A673 (cell line): ENCODE measurements around the gene DNAJA4. TPM values are rescaled to one million over a fixed set of nuclear protein-coding genes. Genes with fewer than 3 reads are reported as not detected.
A peak's percentile ranks its signal among the peaks of the same experiment; 100 is the strongest.

Source experiments
- Bru-seq: library from RNA; stranded (reverse); fragments of 400-500 nt; gene quantifications from one replicate; lab custom pipeline; 2021; lab: Mats Ljungman, UMichigan
- BruChase-seq, 2 experiments: library from RNA; stranded (reverse); fragments of 400-500 nt; gene quantifications; one replicate each; lab custom pipeline; 2021; lab: Mats Ljungman, UMichigan
- BruUV-seq: library from RNA; stranded (reverse); fragments of 400-500 nt; replicated peaks from 2 replicates; lab custom pipeline; 2021; lab: Mats Ljungman, UMichigan
- CTCF ChIA-PET: fragments of 300-600 bp; sonication (Branson Sonifier 250); formaldehyde crosslinking; loops from one replicate; lab custom pipeline; 2022; ENCODE audit warnings: antibody characterized with exemption; lab: Charles Lee
- POLR2A ChIA-PET: fragments of 300-600 bp; sonication (Branson Sonifier 250); formaldehyde crosslinking; loops from one replicate; lab custom pipeline; 2022; ENCODE audit warnings: antibody characterized with exemption; ENCODE audit not compliant: low non-redundant PET; lab: Charles Lee
- DNase-seq: peaks from one replicate; pipeline ENCODE4 v3.0.0-alpha.2; 2015; ENCODE audit warnings: low spot score
- H3K27ac ChIP-seq: fragments of 200-600 bp; sonication (generic); 2 replicates; pipeline ENCODE4 v1.5.1; 2016; ENCODE audit warnings: mixed run types, low read depth, mild to moderate bottlenecking, mixed read lengths, antibody characterized with exemption, low read length; ENCODE audit not compliant: poor library complexity, severe bottlenecking
- H3K27me3 ChIP-seq: fragments of 200-600 bp; sonication (generic); replicated peaks from 2 replicates; pipeline ENCODE4 v1.6.1; 2017; ENCODE audit warnings: mixed run types, low read depth, mild to moderate bottlenecking, mixed read lengths, antibody characterized with exemption, low read length; ENCODE audit not compliant: insufficient read depth, poor library complexity
- H3K36me3 ChIP-seq: fragments of 200-600 bp; sonication (generic); 2 replicates; pipeline ENCODE4 v1.6.1; 2016; ENCODE audit warnings: mixed run types, mild to moderate bottlenecking, mixed read lengths, antibody characterized with exemption, low read length; ENCODE audit not compliant: insufficient read depth, poor library complexity, severe bottlenecking
- H3K4me1 ChIP-seq: fragments of 200-600 bp; sonication (generic); 2 replicates; pipeline ENCODE4 v1.6.1; 2017; ENCODE audit warnings: mixed run types, mild to moderate bottlenecking, mixed read lengths, antibody characterized with exemption, low read length; ENCODE audit not compliant: insufficient read depth, poor library complexity, severe bottlenecking
- H3K4me3 ChIP-seq: fragments of 200-600 bp; sonication (generic); 2 replicates; pipeline ENCODE4 v1.5.1; 2016; ENCODE audit warnings: low read depth, mixed run types, mild to moderate bottlenecking, mixed read lengths, low read length; ENCODE audit not compliant: poor library complexity, severe bottlenecking
- H3K9me3 ChIP-seq: fragments of 200-600 bp; sonication (generic); 2 replicates; pipeline ENCODE4 v1.6.1; 2016; ENCODE audit warnings: mixed run types, low read depth, mild to moderate bottlenecking, mixed read lengths, antibody characterized with exemption, low read length; ENCODE audit not compliant: poor library complexity, severe bottlenecking
- CTCF ChIP-seq: fragments of 300-800, 200-600 bp; sonication (generic); conservative IDR thresholded peaks from 2 replicates; pipeline ENCODE4 v1.5.1; 2017; ENCODE audit warnings: low read depth, mild to moderate bottlenecking, antibody characterized with exemption, low read length, moderate library complexity, mixed read lengths
- EZH2 ChIP-seq: fragments of 200-600 bp; sonication (generic); IDR thresholded peaks from 2 replicates; pipeline ENCODE4 v1.6.1; 2017; ENCODE audit warnings: borderline replicate concordance, low read depth, mild to moderate bottlenecking, mixed read lengths, antibody characterized with exemption, low read length; ENCODE audit not compliant: poor library complexity, severe bottlenecking
- intact Hi-C: fragments of 100-400 bp; cut with micrococcal nuclease; formaldehyde crosslinking; loops from one replicate; pipeline ENCODE4 v1.10.0; 2022; ENCODE audit not compliant: unreplicated experiment
- long read RNA-seq: library from polyadenylated mRNA; stranded (forward); transcript quantifications from one replicate; pipeline ENCODE4 v2.0.0, GENCODE V29; 2022
- total RNA-seq: library from RNA; stranded (reverse); gene quantifications from 2 replicates; pipeline ENCODE4 v1.2.3, GENCODE V29; 2021

DNAJA4 gene
- total RNA-seq (12.0 and 15.7 TPM in 2 replicates), Bru-seq, nascent RNA (percentile 57 among the genes with signal in this experiment), BruChase-seq, experiment 1, labeled RNA remaining after a 2-hour chase (percentile 59 among the genes with signal in this experiment), BruChase-seq, experiment 2, labeled RNA remaining after a 6-hour chase (percentile 69 among the genes with signal in this experiment)
- long read RNA-seq, transcript DNAJA4-202 (7 exons, 3,116 nt) = major isoform, 14 of 20 reads
- long read RNA-seq, partial matches to known transcripts = 1 of 20 reads
- long read RNA-seq, other reads (novel, unspliced or antisense) = 3 of 20 reads

GRCh38 chr15:78264304-78265136 is at the start of gene DNAJA4:
Gene DNAJA4 (plus strand): TSS chr15:78264562. CDS start chr15:78264764, 202 bp downstream.
- intact Hi-C loops = no loop called here
- TF ChIP-seq CTCF (peak; percentile 48), EZH2 (no peak)
- Histone ChIP-seq H3K36me3 (no peaks in the 10 kb centered on the region), H3K4me3 (peak within 1 kb of the TSS; percentile 48), H3K27me3 (no peaks in the 10 kb centered on the region), H3K4me1 (no peaks in the 10 kb centered on the region), H3K9me3 (no peaks in the 10 kb centered on the region), H3K27ac (no peak within 1 kb of the TSS)
- ChIA-PET CTCF (no interaction called here), POLR2A (no interaction called here)
- BruUV-seq = no TSS peak
- peak; percentile 63 for DNase-seq

- CTCF ChIA-PET = no interaction called here
- Histone ChIP-seq H3K4me1 (peaks cover 17% of the 10 kb centered on the region), H3K4me3 (no peak overlapping the region), H3K9me3 (no peaks in the 10 kb centered on the region), H3K27ac (no peak overlapping the region), H3K27me3 (no peaks in the 10 kb centered on the region), H3K36me3 (no peaks in the 10 kb centered on the region)
- no TSS peak for BruUV-seq
- no peak for DNase-seq
- intact Hi-C loops = no loop called here
- POLR2A ChIA-PET = no interaction called here
- TF ChIP-seq CTCF = no peak
- no peak for TF ChIP-seq EZH2
These were observed 47.9 kb upstream of the DNAJA4 start for GRCh38 chr15:78216276-78217104.

GRCh38 chr15:78220713-78221112 is 43.6 kb upstream of the DNAJA4 start:
- Histone ChIP-seq H3K9me3 (no peaks in the 10 kb centered on the region), H3K36me3 (no peaks in the 10 kb centered on the region), H3K27me3 (no peaks in the 10 kb centered on the region), H3K4me1 (peaks cover 17% of the 10 kb centered on the region), H3K27ac (no peak overlapping the region), H3K4me3 (no peak overlapping the region)
- no TSS peak for BruUV-seq
- peak; percentile 77 for DNase-seq
- ChIA-PET CTCF (no interaction called here), POLR2A (no interaction called here)
- intact Hi-C loops = no loop called here
- TF ChIP-seq CTCF (no peak), EZH2 (no peak)
